ENCODE measurements around the gene ZNF669. TPM values are rescaled to one million over a fixed set of nuclear protein-coding genes. Genes with fewer than 3 reads are reported as not detected.

Gene ZNF669
- total RNA-seq, 1 experiment from 2014 or later = 7.2 TPM

DNA sequence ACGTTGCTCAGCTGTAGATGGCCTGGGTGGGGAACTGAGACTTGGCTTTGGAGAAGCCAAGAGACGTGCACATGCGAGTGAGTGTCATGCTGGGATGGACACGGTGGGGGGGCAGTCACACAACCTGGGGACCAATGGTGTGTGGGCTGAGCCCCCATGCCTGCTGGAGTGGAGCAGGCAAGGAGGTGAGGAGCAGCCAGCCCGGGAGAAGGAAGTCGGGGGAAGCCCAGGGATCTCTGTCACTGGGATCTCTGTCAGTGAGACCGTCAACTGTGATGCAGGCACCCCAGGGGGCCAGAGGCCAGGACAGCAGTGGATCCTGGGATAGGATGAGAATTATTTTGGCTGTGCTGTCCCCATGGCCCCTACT lies 11.0 kb upstream of the ZNF669 start:
- Histone ChIP-seq H4K20me1 (ENCODE audit: insufficient read depth) (no peaks in the 10 kb centered on the region), H3K9me2 (ENCODE audit: insufficient read depth) (no peaks in the 10 kb centered on the region), H3K9me3 (ENCODE audit: control insufficient read depth in 1 of 2, insufficient read depth in 1 of 2, low read depth in 1 of 2, low read length in 2 of 2) (no peaks in the 10 kb centered on the region), H2AFZ (ENCODE audit: low read depth, low read length, poor library complexity, severe bottlenecking) (no peak overlapping the region), H3K4me2 (ENCODE audit: low read length) (no peak overlapping the region), H3K27ac (ENCODE audit: low read depth, low read length) (no peak overlapping the region), H3K4me1 (ENCODE audit: control insufficient read depth in 1 of 2, insufficient read depth in 2 of 2, low read length in 2 of 2) (peaks cover 0 to 15% of the 10 kb centered on the region in 2 experiments; a peak in 1 of 4 replicates), H3K27me3 (ENCODE audit: insufficient read depth, low read length) (no peaks in the 10 kb centered on the region), H3K79me2 (ENCODE audit: insufficient read depth, low read length) (no peaks in the 10 kb centered on the region), H3K9ac (ENCODE audit: low read length) (no peak overlapping the region), H3K36me3 (ENCODE audit: control insufficient read depth in 1 of 2, insufficient read depth in 2 of 2, low read length in 2 of 2) (no peaks in the 10 kb centered on the region), H3K4me3 (replicated peaks in 1 of 2; ENCODE audit: low read depth in 1 of 2, low read length in 2 of 2) (no peak overlapping the region)
- TF ChIP-seq, protein P1, sequence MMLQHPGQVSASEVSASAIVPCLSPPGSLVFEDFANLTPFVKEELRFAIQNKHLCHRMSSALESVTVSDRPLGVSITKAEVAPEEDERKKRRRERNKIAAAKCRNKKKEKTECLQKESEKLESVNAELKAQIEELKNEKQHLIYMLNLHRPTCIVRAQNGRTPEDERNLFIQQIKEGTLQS (IDR thresholded peaks at IDR 0.05) = no peak
- TF ChIP-seq TCF7L2 (IDR thresholded peaks at IDR 0.05; ENCODE audit: borderline replicate concordance, extremely low read depth, insufficient read depth, insufficient read length) (no peak), FOSL1 (IDR thresholded peaks at IDR 0.05; ENCODE audit: low read depth) (no peak), RAD21 (IDR thresholded peaks at IDR 0.05; ENCODE audit: low read depth) (no peak), SP1 (IDR thresholded peaks at IDR 0.05; ENCODE audit: low read depth) (no peak), CBX3 (IDR thresholded peaks at IDR 0.05; ENCODE audit: low read depth) (no peak), EZH2phosphoT487 (IDR thresholded peaks at IDR 0.05; ENCODE audit: borderline replicate concordance) (no peak), SRF (IDR thresholded peaks at IDR 0.05; ENCODE audit: low read depth) (no peak), JUND (IDR thresholded peaks at IDR 0.05) (no peak), SIN3A (IDR thresholded peaks at IDR 0.05; ENCODE audit: low read depth) (no peak), ZNF274 (IDR thresholded peaks at IDR 0.05; ENCODE audit: low read depth, low read length) (no peak), POLR2A (IDR thresholded peaks at IDR 0.05; ENCODE audit: borderline replicate concordance, extremely low read depth, insufficient read depth, insufficient read length) (no peak)
- TF ChIP-seq, protein P2, sequence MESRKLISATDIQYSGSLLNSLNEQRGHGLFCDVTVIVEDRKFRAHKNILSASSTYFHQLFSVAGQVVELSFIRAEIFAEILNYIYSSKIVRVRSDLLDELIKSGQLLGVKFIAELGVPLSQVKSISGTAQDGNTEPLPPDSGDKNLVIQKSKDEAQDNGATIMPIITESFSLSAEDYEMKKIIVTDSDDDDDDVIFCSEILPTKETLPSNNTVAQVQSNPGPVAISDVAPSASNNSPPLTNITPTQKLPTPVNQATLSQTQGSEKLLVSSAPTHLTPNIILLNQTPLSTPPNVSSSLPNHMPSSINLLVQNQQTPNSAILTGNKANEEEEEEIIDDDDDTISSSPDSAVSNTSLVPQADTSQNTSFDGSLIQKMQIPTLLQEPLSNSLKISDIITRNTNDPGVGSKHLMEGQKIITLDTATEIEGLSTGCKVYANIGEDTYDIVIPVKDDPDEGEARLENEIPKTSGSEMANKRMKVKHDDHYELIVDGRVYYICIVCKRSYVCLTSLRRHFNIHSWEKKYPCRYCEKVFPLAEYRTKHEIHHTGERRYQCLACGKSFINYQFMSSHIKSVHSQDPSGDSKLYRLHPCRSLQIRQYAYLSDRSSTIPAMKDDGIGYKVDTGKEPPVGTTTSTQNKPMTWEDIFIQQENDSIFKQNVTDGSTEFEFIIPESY (IDR thresholded peaks at IDR 0.05; ENCODE audit: extremely low read depth, insufficient replicate concordance, low read length) = no peak
- TF ChIP-seq, protein P3, sequence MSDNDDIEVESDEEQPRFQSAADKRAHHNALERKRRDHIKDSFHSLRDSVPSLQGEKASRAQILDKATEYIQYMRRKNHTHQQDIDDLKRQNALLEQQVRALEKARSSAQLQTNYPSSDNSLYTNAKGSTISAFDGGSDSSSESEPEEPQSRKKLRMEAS (IDR thresholded peaks at IDR 0.05) = no peak
- ATAC-seq = no peak
- POLR2A ChIA-PET = no interaction called here
- intact Hi-C loops (cut with micrococcal nuclease) = no loop called here
- RAD21 ChIA-PET (ENCODE audit: low non-redundant PET in 1 of 2, low total read pairs in 2 of 2, uncharacterized antibody in 2 of 2, unreplicated experiment in 2 of 2) = no interaction called here
- CTCF ChIA-PET = no interaction called here
- no peak for DNase-seq (ENCODE audit: low read depth, low spot score)
- BruUV-seq (replicated peaks) = no TSS peak

Measured in HCT116 (cell line).